Prostate gland (tissue), 2 donors: ENCODE measurements around the gene OR52H1.

Source experiments
- CTCF ChIP-seq, 4 experiments: fragments of 200-600 bp in 2 of 4; fragments of 450-650 bp in 2 of 4; sonication (generic) in 2 of 4; IDR thresholded peaks; 1 replicate in 3 of 4; 2 replicates in 1 of 4; pipeline ENCODE4 v1.5.1; 2016 to 2019; ENCODE audit warnings: antibody characterized with exemption in 4 of 4, mild to moderate bottlenecking in 2 of 4, moderate library complexity in 2 of 4
- POLR2A ChIP-seq: fragments of 450-650 bp; IDR thresholded peaks from one replicate; pipeline ENCODE4 v1.6.1; 2016; ENCODE audit warnings: antibody characterized with exemption, mild to moderate bottlenecking
- POLR2AphosphoS5 ChIP-seq: sonication (generic); formaldehyde crosslinking; IDR thresholded peaks from one replicate; pipeline ENCODE4 v1.6.1; 2017; ENCODE audit warnings: antibody characterized with exemption

GRCh38 chr11:5536482-5536881 lies 11.9 kb downstream of the OR52H1 start:
- no peak for TF ChIP-seq CTCF (IDR thresholded peaks at IDR 0.05)
- TF ChIP-seq POLR2A: no peak
- TF ChIP-seq POLR2AphosphoS5: no peak
